WERI-Rb-1 (cell line): ENCODE measurements around the gene SCG5.

ENCODE experiments used
- DNase-seq: peaks from one replicate; pipeline ENCODE4 v3.0.0-alpha.2; 2020
- H3K27ac ChIP-seq: fragments of 250-450 bp; sonication (Bioruptor Pico); 2 replicates; pipeline ENCODE4 v1.5.1; 2020; ENCODE audit warnings: mild to moderate bottlenecking, moderate library complexity
- H3K27me3 ChIP-seq: fragments of 250-450 bp; sonication (Bioruptor Pico); 2 replicates; pipeline ENCODE4 v1.5.1; 2021; ENCODE audit warnings: mild to moderate bottlenecking, low read depth, moderate library complexity; ENCODE audit not compliant: insufficient read depth, severe bottlenecking
- H3K36me3 ChIP-seq: fragments of 250-450 bp; sonication (Bioruptor Pico); 2 replicates; pipeline ENCODE4 v1.5.1; 2020; ENCODE audit warnings: mild to moderate bottlenecking, moderate library complexity
- H3K4me3 ChIP-seq: 2 replicates; pipeline ENCODE4 v1.5.1; 2011; ENCODE audit warnings: low read depth, mild to moderate bottlenecking, control low read depth, low read length
- H3K9me3 ChIP-seq: fragments of 250-450 bp; sonication (Bioruptor Pico); 2 replicates; pipeline ENCODE4 v1.5.1; 2021; ENCODE audit warnings: mild to moderate bottlenecking, moderate library complexity; ENCODE audit not compliant: severe bottlenecking
- TF ChIP-seq, protein P1 (sequence below): IDR thresholded peaks from 2 replicates; pipeline ENCODE4 v1.5.1; 2011; ENCODE audit warnings: low read depth, mild to moderate bottlenecking, control low read depth, inconsistent platforms, low read length

SCG5 gene

GRCh38 chr15:32729700-32730395 is 88.3 kb downstream of the SCG5 start:
- Histone ChIP-seq H3K27me3 (no peaks in the 10 kb centered on the region), H3K27ac (no peak overlapping the region), H3K36me3 (no peaks in the 10 kb centered on the region), H3K9me3 (no peaks in the 10 kb centered on the region), H3K4me3 (no peak overlapping the region)
- TF ChIP-seq, protein P1, sequence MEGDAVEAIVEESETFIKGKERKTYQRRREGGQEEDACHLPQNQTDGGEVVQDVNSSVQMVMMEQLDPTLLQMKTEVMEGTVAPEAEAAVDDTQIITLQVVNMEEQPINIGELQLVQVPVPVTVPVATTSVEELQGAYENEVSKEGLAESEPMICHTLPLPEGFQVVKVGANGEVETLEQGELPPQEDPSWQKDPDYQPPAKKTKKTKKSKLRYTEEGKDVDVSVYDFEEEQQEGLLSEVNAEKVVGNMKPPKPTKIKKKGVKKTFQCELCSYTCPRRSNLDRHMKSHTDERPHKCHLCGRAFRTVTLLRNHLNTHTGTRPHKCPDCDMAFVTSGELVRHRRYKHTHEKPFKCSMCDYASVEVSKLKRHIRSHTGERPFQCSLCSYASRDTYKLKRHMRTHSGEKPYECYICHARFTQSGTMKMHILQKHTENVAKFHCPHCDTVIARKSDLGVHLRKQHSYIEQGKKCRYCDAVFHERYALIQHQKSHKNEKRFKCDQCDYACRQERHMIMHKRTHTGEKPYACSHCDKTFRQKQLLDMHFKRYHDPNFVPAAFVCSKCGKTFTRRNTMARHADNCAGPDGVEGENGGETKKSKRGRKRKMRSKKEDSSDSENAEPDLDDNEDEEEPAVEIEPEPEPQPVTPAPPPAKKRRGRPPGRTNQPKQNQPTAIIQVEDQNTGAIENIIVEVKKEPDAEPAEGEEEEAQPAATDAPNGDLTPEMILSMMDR = no peak
- DNase-seq = no peak

DNA sequence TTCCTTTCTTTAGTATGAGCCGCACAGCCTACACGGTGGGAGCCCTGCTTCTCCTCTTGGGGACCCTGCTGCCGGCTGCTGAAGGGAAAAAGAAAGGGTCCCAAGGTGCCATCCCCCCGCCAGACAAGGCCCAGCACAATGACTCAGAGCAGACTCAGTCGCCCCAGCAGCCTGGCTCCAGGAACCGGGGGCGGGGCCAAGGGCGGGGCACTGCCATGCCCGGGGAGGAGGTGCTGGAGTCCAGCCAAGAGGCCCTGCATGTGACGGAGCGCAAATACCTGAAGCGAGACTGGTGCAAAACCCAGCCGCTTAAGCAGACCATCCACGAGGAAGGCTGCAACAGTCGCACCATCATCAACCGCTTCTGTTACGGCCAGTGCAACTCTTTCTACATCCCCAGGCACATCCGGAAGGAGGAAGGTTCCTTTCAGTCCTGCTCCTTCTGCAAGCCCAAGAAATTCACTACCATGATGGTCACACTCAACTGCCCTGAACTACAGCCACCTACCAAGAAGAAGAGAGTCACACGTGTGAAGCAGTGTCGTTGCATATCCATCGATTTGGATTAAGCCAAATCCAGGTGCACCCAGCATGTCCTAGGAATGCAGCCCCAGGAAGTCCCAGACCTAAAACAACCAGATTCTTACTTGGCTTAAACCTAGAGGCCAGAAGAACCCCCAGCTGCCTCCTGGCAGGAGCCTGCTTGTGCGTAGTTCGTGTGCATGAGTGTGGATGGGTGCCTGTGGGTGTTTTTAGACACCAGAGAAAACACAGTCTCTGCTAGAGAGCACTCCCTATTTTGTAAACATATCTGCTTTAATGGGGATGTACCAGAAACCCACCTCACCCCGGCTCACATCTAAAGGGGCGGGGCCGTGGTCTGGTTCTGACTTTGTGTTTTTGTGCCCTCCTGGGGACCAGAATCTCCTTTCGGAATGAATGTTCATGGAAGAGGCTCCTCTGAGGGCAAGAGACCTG is 89.5 kb downstream of the SCG5 start:
- no peak overlapping the region for H3K4me3 ChIP-seq
- TF ChIP-seq, protein P1 = no peak
- no peaks in the 10 kb centered on the region for H3K36me3 ChIP-seq
- no peaks in the 10 kb centered on the region for H3K9me3 ChIP-seq
- no peaks in the 10 kb centered on the region for H3K27me3 ChIP-seq
- H3K27ac ChIP-seq = no peak overlapping the region
- DNase-seq = no peak

GRCh38 chr15:32732574-32733157 is 91.2 kb downstream of the SCG5 start:
- Histone ChIP-seq H3K27ac (no peak overlapping the region), H3K27me3 (no peaks in the 10 kb centered on the region), H3K9me3 (no peaks in the 10 kb centered on the region), H3K36me3 (no peaks in the 10 kb centered on the region), H3K4me3 (no peak overlapping the region)
- DNase-seq = no peak
- TF ChIP-seq, protein P1 = no peak

GRCh38 chr15:32733281-32733680 is 91.8 kb downstream of the SCG5 start:
- no peak for DNase-seq
- no peaks in the 10 kb centered on the region for H3K36me3 ChIP-seq
- H3K27ac ChIP-seq = no peak overlapping the region
- no peak overlapping the region for H3K4me3 ChIP-seq
- H3K27me3 ChIP-seq = no peaks in the 10 kb centered on the region
- H3K9me3 ChIP-seq = no peaks in the 10 kb centered on the region
- TF ChIP-seq, protein P1 = no peak

DNA sequence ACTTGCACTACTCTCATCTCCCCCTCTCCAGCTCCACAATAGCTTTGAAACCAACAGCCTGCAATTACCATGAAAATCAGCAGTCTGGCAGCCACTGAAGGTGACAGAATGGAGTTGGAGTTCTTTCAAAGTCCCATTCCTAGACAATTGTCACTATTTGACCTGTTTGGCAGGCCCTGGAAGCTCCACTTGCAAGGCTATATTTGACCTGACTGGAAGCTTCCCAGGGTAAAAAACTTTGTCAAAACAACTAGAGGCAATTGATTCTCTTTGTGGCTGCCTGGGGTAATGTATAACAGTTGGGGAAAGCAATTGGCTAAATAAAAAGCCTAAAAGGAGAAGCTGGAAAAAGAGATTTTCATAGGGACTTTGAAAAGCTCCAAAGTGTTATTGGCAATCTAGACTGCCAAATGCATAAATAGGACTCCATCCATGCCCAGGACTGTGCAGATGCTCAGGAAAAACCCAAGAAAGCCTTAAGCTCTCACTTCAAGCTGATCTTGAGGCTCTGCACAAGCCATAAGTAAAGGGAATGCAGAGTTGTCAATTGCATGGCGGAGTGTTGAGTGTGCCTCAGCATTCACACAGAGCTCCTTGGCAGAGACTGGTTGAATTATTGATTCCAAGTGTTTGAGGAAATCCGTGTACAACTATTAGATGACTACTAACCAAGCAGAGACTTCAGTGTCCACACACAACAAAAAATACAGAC is 94.6 kb downstream of the SCG5 start:
- Histone ChIP-seq H3K36me3 (no peaks in the 10 kb centered on the region), H3K27me3 (no peaks in the 10 kb centered on the region), H3K9me3 (no peaks in the 10 kb centered on the region), H3K27ac (no peak overlapping the region), H3K4me3 (no peak overlapping the region)
- TF ChIP-seq, protein P1 = no peak
- no peak for DNase-seq
